Measurements from ENCODE around the gene ADGB. TPM values are rescaled to one million over a fixed set of nuclear protein-coding genes. Genes with fewer than 3 reads are reported as not detected.

The ADGB gene
- total RNA-seq, 4 donors from 2014 or later = 0.19 TPM; not detected in 3

- TF ChIP-seq CTCF (IDR thresholded peaks at IDR 0.05) (no peak), POLR2A (IDR thresholded peaks at IDR 0.05) (no peak)
Observed at GRCh38 chr6:146595972-146596731, 2.6 kb upstream of the ADGB start.

GRCh38 chr6:146601352-146601751, 2.6 kb downstream of the ADGB start:
- 39 to 52% methylated on average over 4 of the region's 4 CpGs for WGBS, 2 donors
- no peak for TF ChIP-seq POLR2A (IDR thresholded peaks at IDR 0.05)
- TF ChIP-seq CTCF (IDR thresholded peaks at IDR 0.05) = no peak
- H3K27me3 ChIP-seq = no peaks in the 10 kb centered on the region
- H3K4me1 ChIP-seq = peaks cover 0 to 11% (median 6%) of the 10 kb centered on the region in 3 donors
- intact Hi-C loops (cut with DNase I) = no loop called here
- no peak for DNase-seq
- no peak overlapping the region for H3K4me3 ChIP-seq
- H3K27ac ChIP-seq = no peak overlapping the region
- no peaks in the 10 kb centered on the region for H3K9me3 ChIP-seq
- no peaks in the 10 kb centered on the region for H3K36me3 ChIP-seq

More at GRCh38 chr6:146595972-146596731, 2.6 kb upstream of the ADGB start:
- intact Hi-C loops (cut with DNase I) = no loop called here
- Histone ChIP-seq H3K4me3 (no peak overlapping the region), H3K4me1 (peaks cover 0 to 11% (median 6%) of the 10 kb centered on the region in 3 donors), H3K27me3 (no peaks in the 10 kb centered on the region), H3K9me3 (no peaks in the 10 kb centered on the region), H3K27ac (no peak overlapping the region), H3K36me3 (no peaks in the 10 kb centered on the region)
- WGBS, 2 donors = 29 to 67% methylated on average over 1 to 2 of the region's 2 CpGs
- no peak for DNase-seq

GRCh38 chr6:146602526-146602925, 3.8 kb downstream of the ADGB start:
- no peak for DNase-seq
- TF ChIP-seq CTCF (IDR thresholded peaks at IDR 0.05) = no peak
- TF ChIP-seq POLR2A (IDR thresholded peaks at IDR 0.05) = no peak
- no peak overlapping the region for H3K27ac ChIP-seq

GRCh38 chr6:146613947-146614346, 15.2 kb downstream of the ADGB start:
- intact Hi-C loops (cut with DNase I) = no loop called here
- 86 to 92% methylated on average over 3 of the region's 3 CpGs for WGBS, 2 donors

More at GRCh38 chr6:146602526-146602925, 3.8 kb downstream of the ADGB start:
- Histone ChIP-seq H3K4me3 (no peak overlapping the region), H3K4me1 (peaks cover 0 to 11% (median 6%) of the 10 kb centered on the region in 3 donors), H3K36me3 (no peaks in the 10 kb centered on the region), H3K27me3 (no peaks in the 10 kb centered on the region), H3K9me3 (no peaks in the 10 kb centered on the region)
- intact Hi-C loops (cut with DNase I) = no loop called here
- WGBS, 2 donors = 44 to 64% methylated on average over 5 to 6 of the region's 6 CpGs

More at GRCh38 chr6:146613947-146614346, 15.2 kb downstream of the ADGB start:
- TF ChIP-seq CTCF (IDR thresholded peaks at IDR 0.05) = no peak
- no peak for TF ChIP-seq POLR2A (IDR thresholded peaks at IDR 0.05)
- Histone ChIP-seq H3K27me3 (no peaks in the 10 kb centered on the region), H3K27ac (no peak overlapping the region), H3K4me1 (no peaks in the 10 kb centered on the region), H3K9me3 (no peaks in the 10 kb centered on the region), H3K4me3 (no peak overlapping the region), H3K36me3 (no peaks in the 10 kb centered on the region)
- DNase-seq = no peak

All from esophagus squamous epithelium (tissue), 5 donors.